Fibroblast of the conjunctiva (primary cell): Measurements from ENCODE around the gene RHOH.

Experiments
- DNase-seq: peaks from one replicate; pipeline ENCODE4 v3.0.0-alpha.2; 2010; ENCODE audit warnings: low read depth

RHOH gene

GRCh38 chr4:40295572-40295971, 98.7 kb downstream of the RHOH start:
- DNase-seq = no peak
